HL-60 (cell line): ENCODE data around the gene PRRX2.

Experiments used
- DNase-seq, 2 experiments: peaks; one replicate each; pipeline ENCODE4 v3.0.0-alpha.2; 2010 to 2020; ENCODE audit warnings: low read depth in 1 of 2, low spot score in 1 of 2
- H3K27ac ChIP-seq: fragments of 250-450 bp; sonication (Bioruptor Pico); replicated peaks from 2 replicates; pipeline ENCODE4 v1.5.1; 2020; ENCODE audit warnings: mild to moderate bottlenecking, moderate library complexity
- H3K27me3 ChIP-seq: fragments of 250-450 bp; sonication (Bioruptor Pico); 2 replicates; pipeline ENCODE4 v1.5.1; 2021; ENCODE audit warnings: mild to moderate bottlenecking, moderate library complexity; ENCODE audit not compliant: insufficient read depth, poor library complexity, severe bottlenecking
- H3K4me3 ChIP-seq: replicated peaks from 2 replicates; pipeline ENCODE4 v1.5.1; 2011; ENCODE audit warnings: mild to moderate bottlenecking, control low read depth, low read length; ENCODE audit not compliant: insufficient read depth
- CTCF ChIP-seq: IDR thresholded peaks from one replicate; pipeline ENCODE4 v1.5.1; 2011; ENCODE audit warnings: low read length, control low read depth, inconsistent platforms; ENCODE audit not compliant: insufficient read depth
- GABPA ChIP-seq: IDR thresholded peaks from 2 replicates; pipeline ENCODE4 v1.6.1; 2012; ENCODE audit warnings: low read depth
- POLR2AphosphoS5 ChIP-seq: IDR thresholded peaks from 2 replicates; pipeline ENCODE4 v1.6.1; 2012; ENCODE audit warnings: low read depth
- REST ChIP-seq: IDR thresholded peaks from 2 replicates; pipeline ENCODE4 v1.6.1; 2012; ENCODE audit warnings: low read depth; ENCODE audit not compliant: insufficient replicate concordance
- SPI1 ChIP-seq: IDR thresholded peaks from 2 replicates; pipeline ENCODE4 v1.6.1; 2012; ENCODE audit warnings: low read depth, mild to moderate bottlenecking, borderline replicate concordance

The PRRX2 gene

GRCh38 chr9:129644365-129644764 is 21.1 kb upstream of the PRRX2 start:
- H3K27ac ChIP-seq, result no peak overlapping the region
- no peak for DNase-seq
- no peak overlapping the region for H3K4me3 ChIP-seq
- TF ChIP-seq REST (no peak), CTCF (no peak), GABPA (no peak), SPI1 (no peak), POLR2AphosphoS5 (no peak)
- H3K27me3 ChIP-seq, result no peaks in the 10 kb centered on the region

GRCh38 chr9:129644902-129645301 is 20.5 kb upstream of the PRRX2 start:
- TF ChIP-seq POLR2AphosphoS5 (no peak), GABPA (no peak), CTCF (no peak), REST (no peak), SPI1 (no peak)
- Histone ChIP-seq H3K4me3 (no peak overlapping the region), H3K27me3 (no peaks in the 10 kb centered on the region), H3K27ac (no peak overlapping the region)
- no peak for DNase-seq

- Histone ChIP-seq H3K27me3 (no peaks in the 10 kb centered on the region), H3K27ac (no peak overlapping the region), H3K4me3 (no peak overlapping the region)
- no peak for TF ChIP-seq POLR2AphosphoS5
- TF ChIP-seq GABPA, result no peak
- DNase-seq, result no peak
Observed at GRCh38 chr9:129646252-129646651, 19.2 kb upstream of the PRRX2 start.

- TF ChIP-seq POLR2AphosphoS5, result no peak
- TF ChIP-seq GABPA, result no peak
- TF ChIP-seq CTCF, result no peak
- no peak for TF ChIP-seq SPI1
- TF ChIP-seq REST, result no peak
- no peak overlapping the region for H3K4me3 ChIP-seq
- no peak overlapping the region for H3K27ac ChIP-seq
- no peak for DNase-seq
- H3K27me3 ChIP-seq, result no peaks in the 10 kb centered on the region
Observed at GRCh38 chr9:129646654-129647053, 18.8 kb upstream of the PRRX2 start.
